Parathyroid adenoma (tissue), 2 donors: Measurements from ENCODE around the gene TNRC18.

ENCODE experiments used
- H2AFZ ChIP-seq: fragments of 300-600 bp; sonication (generic); one replicate; pipeline ENCODE4 v1.7.0; 2017; ENCODE audit warnings: antibody characterized with exemption, mild to moderate bottlenecking
- H3K27ac ChIP-seq: fragments of 300-600 bp; sonication (generic); one replicate; pipeline ENCODE4 v1.7.0; 2017
- H3K27me3 ChIP-seq: fragments of 300-600 bp; sonication (generic); one replicate; pipeline ENCODE4 v1.7.0; 2017; ENCODE audit warnings: low read length; ENCODE audit not compliant: control insufficient read depth, insufficient read depth
- H3K36me3 ChIP-seq: fragments of 300-600 bp; sonication (generic); one replicate; pipeline ENCODE4 v1.7.0; 2017; ENCODE audit warnings: low read length; ENCODE audit not compliant: control insufficient read depth, insufficient read depth
- H3K4me1 ChIP-seq: fragments of 300-600 bp; sonication (generic); one replicate; pipeline ENCODE4 v1.7.0; 2017; ENCODE audit warnings: control low read depth
- H3K4me2 ChIP-seq: fragments of 300-600 bp; sonication (generic); one replicate; pipeline ENCODE4 v1.7.0; 2017; ENCODE audit warnings: low read length
- H3K4me3 ChIP-seq: fragments of 300-600 bp; sonication (generic); one replicate; pipeline ENCODE4 v1.7.0; 2017; ENCODE audit warnings: low read depth, low read length
- H3K79me2 ChIP-seq: fragments of 300-600 bp; sonication (generic); one replicate; pipeline ENCODE4 v1.7.0; 2017; ENCODE audit warnings: control low read depth
- H3K9ac ChIP-seq: fragments of 300-600 bp; sonication (generic); one replicate; pipeline ENCODE4 v1.7.0; 2017; ENCODE audit warnings: mild to moderate bottlenecking
- H3K9me3 ChIP-seq: fragments of 300-600 bp; sonication (generic); one replicate; pipeline ENCODE4 v1.7.0; 2017; ENCODE audit warnings: low read length; ENCODE audit not compliant: control insufficient read depth
- TF ChIP-seq, protein P1 (sequence below): fragments of 300-600 bp; sonication (generic); IDR thresholded peaks from one replicate; pipeline ENCODE4 v1.7.0; 2017; ENCODE audit warnings: antibody characterized with exemption, mild to moderate bottlenecking
- donor health status: primary hyperparathyroidism.

Gene TNRC18

DNA sequence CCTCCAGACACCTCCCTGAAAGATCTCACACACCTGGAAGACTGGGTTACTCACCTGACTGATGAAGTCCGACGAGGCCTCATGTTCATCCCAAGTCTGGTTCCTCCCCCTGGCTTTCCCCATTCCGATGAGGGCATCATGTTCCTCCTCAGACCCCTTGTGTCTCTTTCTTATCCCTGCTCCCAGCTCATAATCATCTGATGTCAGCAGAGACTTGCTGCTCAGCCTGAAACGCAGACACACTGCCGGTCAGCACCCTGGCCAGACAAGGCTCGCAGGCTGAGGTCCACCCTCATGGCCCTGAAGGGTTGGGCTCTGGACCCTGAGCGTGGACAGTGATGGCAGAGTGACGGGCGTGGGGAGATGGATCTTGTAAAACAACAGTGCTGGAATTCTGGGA, 64.3 kb downstream of the TNRC18 start:
- H3K27ac ChIP-seq, result peak overlapping the region; percentile 88
- TF ChIP-seq, protein P1, sequence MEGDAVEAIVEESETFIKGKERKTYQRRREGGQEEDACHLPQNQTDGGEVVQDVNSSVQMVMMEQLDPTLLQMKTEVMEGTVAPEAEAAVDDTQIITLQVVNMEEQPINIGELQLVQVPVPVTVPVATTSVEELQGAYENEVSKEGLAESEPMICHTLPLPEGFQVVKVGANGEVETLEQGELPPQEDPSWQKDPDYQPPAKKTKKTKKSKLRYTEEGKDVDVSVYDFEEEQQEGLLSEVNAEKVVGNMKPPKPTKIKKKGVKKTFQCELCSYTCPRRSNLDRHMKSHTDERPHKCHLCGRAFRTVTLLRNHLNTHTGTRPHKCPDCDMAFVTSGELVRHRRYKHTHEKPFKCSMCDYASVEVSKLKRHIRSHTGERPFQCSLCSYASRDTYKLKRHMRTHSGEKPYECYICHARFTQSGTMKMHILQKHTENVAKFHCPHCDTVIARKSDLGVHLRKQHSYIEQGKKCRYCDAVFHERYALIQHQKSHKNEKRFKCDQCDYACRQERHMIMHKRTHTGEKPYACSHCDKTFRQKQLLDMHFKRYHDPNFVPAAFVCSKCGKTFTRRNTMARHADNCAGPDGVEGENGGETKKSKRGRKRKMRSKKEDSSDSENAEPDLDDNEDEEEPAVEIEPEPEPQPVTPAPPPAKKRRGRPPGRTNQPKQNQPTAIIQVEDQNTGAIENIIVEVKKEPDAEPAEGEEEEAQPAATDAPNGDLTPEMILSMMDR, result no peak
- H3K4me1 ChIP-seq, result peaks cover 23% of the 10 kb centered on the region
- peak overlapping the region; percentile 54 for H3K4me2 ChIP-seq
- no peak overlapping the region for H2AFZ ChIP-seq
- H3K9me3 ChIP-seq, result no peaks in the 10 kb centered on the region
- no peaks in the 10 kb centered on the region for H3K27me3 ChIP-seq
- H3K9ac ChIP-seq, result no peak overlapping the region
- peaks cover 42% of the 10 kb centered on the region for H3K79me2 ChIP-seq
- H3K36me3 ChIP-seq, result no peaks in the 10 kb centered on the region
- H3K4me3 ChIP-seq, result peak overlapping the region; percentile 29

DNA sequence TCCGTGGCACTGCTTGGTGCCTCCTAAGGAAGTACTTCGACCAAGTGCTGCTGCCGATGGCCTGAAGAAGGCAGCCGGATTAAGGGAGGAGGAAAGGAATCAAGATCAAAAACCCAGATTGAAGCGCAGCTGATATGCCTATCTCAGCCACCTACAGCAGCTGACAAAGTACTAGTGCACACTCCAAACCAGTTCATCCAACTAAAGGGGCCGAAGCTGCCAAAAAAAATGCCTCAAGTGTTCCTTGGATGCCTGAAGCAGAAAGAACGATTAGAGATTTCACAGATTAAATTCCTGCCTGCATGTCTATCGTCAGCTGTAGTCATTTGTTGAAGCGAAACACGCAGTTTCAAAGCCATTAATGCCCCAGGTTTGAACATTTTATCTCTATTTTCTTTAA, 65.7 kb downstream of the TNRC18 start:
- Histone ChIP-seq H3K27me3 (no peaks in the 10 kb centered on the region), H3K4me3 (peak overlapping the region; percentile 29), H2AFZ (no peak overlapping the region), H3K27ac (peak overlapping the region; percentile 88), H3K36me3 (no peaks in the 10 kb centered on the region), H3K79me2 (peaks cover 47% of the 10 kb centered on the region), H3K4me2 (peak overlapping the region; percentile 52), H3K9ac (no peak overlapping the region), H3K4me1 (peaks cover 28% of the 10 kb centered on the region), H3K9me3 (no peaks in the 10 kb centered on the region)
- TF ChIP-seq, protein P1, result no peak

DNA sequence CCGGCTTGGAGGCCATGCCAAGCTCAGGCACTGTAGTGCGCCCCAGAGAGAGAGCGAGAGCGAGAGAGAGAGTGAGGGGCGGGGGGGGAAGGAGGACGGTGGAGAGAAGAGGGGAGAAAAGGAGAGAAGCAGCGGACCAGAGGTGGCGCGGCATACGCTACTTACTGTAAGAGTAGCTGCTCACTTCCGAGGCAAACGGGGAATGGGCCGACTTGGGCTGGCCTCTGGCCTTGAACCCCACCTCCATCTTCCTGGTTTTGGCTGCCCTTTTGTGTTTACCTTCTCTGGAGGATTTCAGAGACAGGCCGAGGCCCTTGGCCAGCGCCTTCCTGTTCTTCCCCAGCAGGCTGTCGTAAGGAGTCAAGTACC, 66.9 kb downstream of the TNRC18 start:
- no peaks in the 10 kb centered on the region for H3K27me3 ChIP-seq
- peak overlapping the region; percentile 88 for H3K27ac ChIP-seq
- H2AFZ ChIP-seq, result no peak overlapping the region
- no peaks in the 10 kb centered on the region for H3K36me3 ChIP-seq
- H3K4me1 ChIP-seq, result peaks cover 28% of the 10 kb centered on the region
- H3K4me3 ChIP-seq, result no peak overlapping the region
- TF ChIP-seq, protein P1, result no peak
- H3K79me2 ChIP-seq, result peaks cover 52% of the 10 kb centered on the region
- H3K9ac ChIP-seq, result no peak overlapping the region
- no peak overlapping the region for H3K4me2 ChIP-seq
- H3K9me3 ChIP-seq, result no peaks in the 10 kb centered on the region

DNA sequence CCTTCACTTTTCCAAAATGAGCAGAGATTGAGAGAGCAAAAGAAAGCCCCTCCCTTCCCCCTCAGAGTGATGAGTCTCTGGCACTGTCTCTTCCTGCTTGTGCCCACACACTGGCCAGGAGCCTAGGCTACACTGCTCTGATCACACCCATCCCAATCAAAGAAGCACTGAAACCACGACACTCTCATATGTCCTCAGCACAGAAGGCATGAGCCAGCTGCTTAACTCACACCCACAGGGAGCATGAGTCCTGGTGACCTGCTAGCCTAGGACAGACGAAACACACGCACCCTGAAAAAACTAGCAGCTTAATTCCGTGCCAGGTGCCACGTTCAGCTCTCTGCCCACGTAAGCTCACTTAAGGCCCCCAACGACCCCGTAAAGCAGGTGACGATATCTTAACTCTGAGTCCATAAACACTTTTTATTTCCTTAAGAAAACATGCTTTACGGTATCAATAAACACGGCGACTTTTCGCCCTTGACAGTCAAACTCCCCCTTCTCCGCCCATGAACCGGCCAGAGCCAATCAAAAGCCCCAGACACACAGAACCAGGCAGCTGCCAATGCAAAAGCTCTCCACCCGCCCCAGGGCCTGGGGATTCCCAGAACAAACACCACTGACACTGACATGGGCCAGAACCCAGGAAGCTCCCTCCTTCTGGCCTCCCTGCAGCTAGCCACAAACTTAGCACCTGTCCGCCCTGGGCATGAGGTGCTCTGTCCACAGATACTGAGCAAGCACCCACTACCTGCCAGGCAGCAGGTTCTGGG, 69.0 kb downstream of the TNRC18 start:
- H3K4me1 ChIP-seq, result peaks cover 26% of the 10 kb centered on the region
- no peak overlapping the region for H3K27ac ChIP-seq
- peak overlapping the region; percentile 54 for H3K4me2 ChIP-seq
- H3K4me3 ChIP-seq, result no peak overlapping the region
- no peak overlapping the region for H2AFZ ChIP-seq
- H3K9me3 ChIP-seq, result no peaks in the 10 kb centered on the region
- H3K27me3 ChIP-seq, result no peaks in the 10 kb centered on the region
- TF ChIP-seq, protein P1, result no peak
- H3K36me3 ChIP-seq, result no peaks in the 10 kb centered on the region
- H3K9ac ChIP-seq, result no peak overlapping the region
- peaks cover 62% of the 10 kb centered on the region for H3K79me2 ChIP-seq
